Type B pancreatic cell (in vitro differentiated cells): ENCODE data around the gene WIPF3. TPM values are rescaled to one million over a fixed set of nuclear protein-coding genes. Genes with fewer than 3 reads are reported as not detected.

Experiments used
- DNase-seq: peaks from one replicate; pipeline ENCODE4 v3.0.0; 2021; ENCODE audit warnings: mixed read lengths; ENCODE audit not compliant: unreplicated experiment; ENCODE audit errors: extremely low spot score
- H3K27ac Mint-ChIP-seq: 2 replicates; pipeline ENCODE4 v1.8.0; 2021; ENCODE audit warnings: mild to moderate bottlenecking, mixed read lengths
- H3K27me3 Mint-ChIP-seq: 2 replicates; pipeline ENCODE4 v1.8.0; 2021; ENCODE audit warnings: mixed read lengths
- H3K36me3 Mint-ChIP-seq: 2 replicates; pipeline ENCODE4 v1.8.0; 2021; ENCODE audit warnings: mixed read lengths
- H3K4me1 Mint-ChIP-seq: one replicate; pipeline ENCODE4 v1.8.0; 2021; ENCODE audit warnings: mixed read lengths; ENCODE audit not compliant: unreplicated experiment
- H3K4me3 Mint-ChIP-seq: 2 replicates; pipeline ENCODE4 v1.8.0; 2021; ENCODE audit warnings: mild to moderate bottlenecking, mixed read lengths
- H3K9me3 Mint-ChIP-seq: 2 replicates; pipeline ENCODE4 v1.8.0; 2021; ENCODE audit warnings: mixed read lengths
- total RNA-seq: library from RNA; stranded (reverse); gene quantifications from 2 replicates; pipeline ENCODE4 v1.2.1, GENCODE V29; 2021; ENCODE audit warnings: low replicate concordance
- TF ChIP-seq, protein P1 (sequence below): fragments of 200-600 bp; sonication (generic); conservative IDR thresholded peaks from 2 replicates; pipeline ENCODE4 v1.5.0; 2021; ENCODE audit warnings: antibody characterized with exemption, mild to moderate bottlenecking

WIPF3 gene
- total RNA-seq, 1 donor from 2014 or later = 1.7 TPM

DNA sequence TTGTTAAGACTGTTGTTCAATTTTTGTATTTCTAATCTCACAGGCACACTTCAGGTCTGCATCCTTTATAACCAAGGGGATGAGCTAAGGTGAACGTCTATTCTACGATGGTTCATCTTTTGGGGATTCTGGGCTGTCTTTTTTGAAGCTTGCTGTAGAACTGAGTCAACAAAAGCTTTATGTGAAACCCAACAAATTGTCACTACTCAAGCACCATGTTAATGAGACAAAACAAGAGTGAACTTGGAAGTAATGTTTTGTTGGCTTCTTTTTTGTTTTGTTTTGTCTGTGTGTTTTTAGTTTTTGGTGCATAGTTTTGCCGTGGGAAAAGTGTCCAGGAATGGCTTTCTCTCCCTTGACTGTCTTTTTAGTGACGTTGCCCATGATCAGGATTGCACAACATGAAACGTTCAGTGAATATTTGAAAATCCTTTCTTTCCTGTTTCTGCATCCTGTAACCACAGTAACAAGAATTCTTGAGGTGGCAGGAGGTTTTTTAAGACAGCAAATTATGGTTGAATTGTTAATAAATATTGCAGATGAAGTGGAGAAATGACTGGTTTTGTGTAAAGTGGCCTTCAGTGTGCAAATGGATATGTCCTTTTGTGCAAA lies 65.6 kb downstream of the WIPF3 start:
- H3K4me1 Mint-ChIP-seq = no peaks in the 10 kb centered on the region

DNA sequence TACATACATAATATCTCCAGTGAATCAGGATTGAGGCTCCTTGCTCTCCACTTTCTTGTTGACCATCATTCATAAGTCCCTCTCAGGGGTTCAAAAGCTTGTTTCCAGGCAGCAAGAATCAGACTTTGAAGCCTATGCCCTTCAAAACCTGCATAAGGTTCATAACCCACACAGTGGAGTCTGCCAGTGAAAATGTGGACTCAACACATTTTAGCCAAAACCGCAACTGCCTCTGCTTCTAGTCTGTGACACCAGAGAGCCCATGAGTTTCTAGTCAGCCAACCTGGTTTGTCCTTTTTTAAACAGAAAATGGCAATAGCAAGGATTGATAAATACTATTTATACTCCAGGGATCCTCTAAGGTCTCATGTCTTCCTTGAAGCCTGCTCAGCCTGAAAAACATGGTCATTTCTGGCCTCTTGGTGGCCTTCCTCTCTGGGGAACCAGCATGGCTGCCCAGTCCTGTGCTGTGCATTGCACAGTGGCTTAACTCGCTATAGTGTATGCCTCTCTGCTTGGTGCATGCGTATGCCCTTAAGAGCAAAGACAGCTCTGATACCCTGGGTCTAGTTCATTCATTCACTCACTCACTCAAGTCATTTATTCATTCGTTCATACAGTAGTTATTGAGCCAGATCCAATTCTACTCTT lies 67.5 kb downstream of the WIPF3 start:
- Mint-ChIP-seq H3K27me3 (peaks cover 15% of the 10 kb centered on the region), H3K4me1 (peaks cover 4% of the 10 kb centered on the region), H3K27ac (no peak overlapping the region), H3K4me3 (no peak overlapping the region), H3K36me3 (no peaks in the 10 kb centered on the region), H3K9me3 (no peaks in the 10 kb centered on the region)
- DNase-seq = no peak
- TF ChIP-seq, protein P1, sequence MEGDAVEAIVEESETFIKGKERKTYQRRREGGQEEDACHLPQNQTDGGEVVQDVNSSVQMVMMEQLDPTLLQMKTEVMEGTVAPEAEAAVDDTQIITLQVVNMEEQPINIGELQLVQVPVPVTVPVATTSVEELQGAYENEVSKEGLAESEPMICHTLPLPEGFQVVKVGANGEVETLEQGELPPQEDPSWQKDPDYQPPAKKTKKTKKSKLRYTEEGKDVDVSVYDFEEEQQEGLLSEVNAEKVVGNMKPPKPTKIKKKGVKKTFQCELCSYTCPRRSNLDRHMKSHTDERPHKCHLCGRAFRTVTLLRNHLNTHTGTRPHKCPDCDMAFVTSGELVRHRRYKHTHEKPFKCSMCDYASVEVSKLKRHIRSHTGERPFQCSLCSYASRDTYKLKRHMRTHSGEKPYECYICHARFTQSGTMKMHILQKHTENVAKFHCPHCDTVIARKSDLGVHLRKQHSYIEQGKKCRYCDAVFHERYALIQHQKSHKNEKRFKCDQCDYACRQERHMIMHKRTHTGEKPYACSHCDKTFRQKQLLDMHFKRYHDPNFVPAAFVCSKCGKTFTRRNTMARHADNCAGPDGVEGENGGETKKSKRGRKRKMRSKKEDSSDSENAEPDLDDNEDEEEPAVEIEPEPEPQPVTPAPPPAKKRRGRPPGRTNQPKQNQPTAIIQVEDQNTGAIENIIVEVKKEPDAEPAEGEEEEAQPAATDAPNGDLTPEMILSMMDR = no peak

More for the DNA sequence above, 65.6 kb downstream of the WIPF3 start:
- TF ChIP-seq, protein P1 = no peak
- DNase-seq = no peak
- Mint-ChIP-seq H3K27me3 (peaks cover 9% of the 10 kb centered on the region), H3K27ac (no peak overlapping the region), H3K36me3 (no peaks in the 10 kb centered on the region), H3K9me3 (no peaks in the 10 kb centered on the region), H3K4me3 (no peak overlapping the region)

DNA sequence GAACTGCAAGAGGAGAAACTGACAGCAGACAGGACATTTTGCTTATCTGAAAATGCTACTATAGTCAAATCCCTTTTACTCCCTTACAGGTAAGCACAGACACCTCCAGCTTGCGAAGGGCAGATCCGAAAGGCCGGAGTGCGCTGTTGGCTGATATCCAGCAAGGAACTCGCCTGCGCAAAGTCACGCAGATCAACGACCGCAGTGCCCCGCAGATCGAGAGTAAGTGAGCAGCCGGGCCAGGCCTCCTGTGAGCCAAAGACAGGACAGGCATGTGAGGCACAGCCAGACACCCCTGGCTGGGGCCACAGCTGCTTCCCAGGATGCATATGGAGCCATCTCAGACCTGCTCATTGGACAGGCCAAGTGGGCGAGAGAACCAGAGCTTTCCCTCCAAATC lies 69.4 kb downstream of the WIPF3 start:
- Mint-ChIP-seq H3K4me3 (no peak overlapping the region), H3K36me3 (no peaks in the 10 kb centered on the region), H3K27me3 (peaks cover 11% of the 10 kb centered on the region), H3K4me1 (peaks cover 4% of the 10 kb centered on the region), H3K9me3 (no peaks in the 10 kb centered on the region), H3K27ac (no peak overlapping the region)
- DNase-seq = no peak
- TF ChIP-seq, protein P1 = no peak

DNA sequence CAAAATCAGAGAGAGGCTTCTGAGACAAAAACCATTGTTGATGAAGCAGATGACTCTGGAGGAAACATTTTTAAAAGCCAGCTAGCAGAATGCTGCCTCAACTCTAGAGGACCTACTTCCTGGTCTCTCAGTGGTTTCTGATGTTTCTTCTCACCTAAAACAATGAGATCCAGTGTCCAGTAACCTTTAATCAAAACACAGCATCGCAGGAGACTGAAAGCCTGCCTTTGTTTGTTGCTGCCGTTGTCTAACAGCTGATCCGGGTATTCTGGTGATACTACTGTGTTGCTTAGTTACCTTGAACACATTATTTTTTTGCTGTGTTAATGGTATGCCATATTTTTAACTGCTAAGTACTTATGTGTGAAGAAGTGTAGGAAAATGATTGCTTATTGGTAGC lies 70.9 kb downstream of the WIPF3 start:
- Mint-ChIP-seq H3K9me3 (no peaks in the 10 kb centered on the region), H3K4me1 (peaks cover 8% of the 10 kb centered on the region), H3K27me3 (peaks cover 11% of the 10 kb centered on the region), H3K4me3 (no peak overlapping the region), H3K36me3 (no peaks in the 10 kb centered on the region), H3K27ac (no peak overlapping the region)
- TF ChIP-seq, protein P1 = no peak
- DNase-seq = no peak

DNA sequence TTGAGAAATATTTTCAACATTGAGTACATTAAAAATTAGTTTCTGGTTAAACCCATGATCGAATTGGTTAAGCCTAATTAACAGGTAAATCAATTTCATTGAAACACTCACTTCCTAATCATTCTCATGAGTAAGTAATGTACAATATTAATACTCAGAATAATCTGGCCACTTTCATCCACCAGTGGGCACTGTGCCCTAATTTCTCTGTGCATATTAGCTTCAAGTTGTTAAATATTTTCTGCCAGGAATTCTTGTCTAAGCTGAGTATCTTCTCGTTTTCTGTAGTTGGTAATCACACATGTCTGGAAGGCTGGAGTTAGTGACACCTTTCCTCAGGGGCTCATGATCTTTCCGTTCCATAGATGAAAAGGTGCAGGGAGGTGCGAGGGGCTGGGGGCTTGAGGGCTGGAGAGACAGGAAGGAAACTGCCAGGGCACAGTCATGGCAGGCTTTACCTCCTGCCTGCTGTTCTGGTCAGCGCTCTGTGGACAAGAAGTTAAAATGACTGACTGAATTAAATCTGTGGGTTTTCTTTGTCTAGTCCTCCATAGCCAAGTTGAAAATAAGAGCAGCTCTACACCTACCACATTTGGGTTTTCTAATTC lies 71.9 kb downstream of the WIPF3 start:
- no peak for DNase-seq
- Mint-ChIP-seq H3K27ac (no peak overlapping the region), H3K4me1 (peaks cover 8% of the 10 kb centered on the region)

More for the DNA sequence above, 71.9 kb downstream of the WIPF3 start:
- Mint-ChIP-seq H3K4me3 (no peak overlapping the region), H3K36me3 (no peaks in the 10 kb centered on the region), H3K27me3 (peaks cover 13% of the 10 kb centered on the region), H3K9me3 (no peaks in the 10 kb centered on the region)
- TF ChIP-seq, protein P1 = peak; percentile 75
